WTC11 (cell line): ENCODE results near the gene CLSTN2. TPM values are rescaled to one million over a fixed set of nuclear protein-coding genes. Genes with fewer than 3 reads are reported as not detected.

Experiments used
- ATAC-seq: fragments of 200-7000 bp; cut with Tn5 transposase; 2 replicates; pipeline ENCODE4 v1.10.0; 2021; ENCODE audit warnings: mild to moderate bottlenecking, moderate library complexity
- CTCF ChIA-PET: fragments of 300-600 bp; sonication (Branson Sonifier 250); formaldehyde crosslinking; loops from one replicate; lab custom pipeline; 2021; ENCODE audit warnings: antibody characterized with exemption; lab: Charles Lee
- POLR2A ChIA-PET: fragments of 350-600 bp; sonication (Branson Sonifier 250); formaldehyde crosslinking; loops from one replicate; lab custom pipeline; 2021; ENCODE audit warnings: antibody characterized with exemption; lab: Charles Lee
- DNase-seq: peaks from one replicate; pipeline ENCODE4 v3.0.0; 2021; ENCODE audit warnings: low spot score
- H3K27ac Mint-ChIP-seq: 2 replicates; pipeline ENCODE4 v1.8.0; 2021; ENCODE audit warnings: mixed read lengths
- H3K27me3 Mint-ChIP-seq: 2 replicates; pipeline ENCODE4 v1.8.0; 2021; ENCODE audit warnings: low read depth, mild to moderate bottlenecking, moderate library complexity, mixed read lengths
- H3K36me3 Mint-ChIP-seq: 2 replicates; pipeline ENCODE4 v1.8.0; 2021; ENCODE audit warnings: mixed read lengths
- H3K4me1 Mint-ChIP-seq: 2 replicates; pipeline ENCODE4 v1.8.0; 2022; ENCODE audit warnings: mixed read lengths
- H3K4me3 Mint-ChIP-seq: 2 replicates; pipeline ENCODE4 v1.8.0; 2021; ENCODE audit warnings: mild to moderate bottlenecking, moderate library complexity, mixed read lengths
- H3K9me3 Mint-ChIP-seq: 2 replicates; pipeline ENCODE4 v1.8.0; 2021; ENCODE audit warnings: mixed read lengths
- EMX1 ChIP-seq: fragments of 250-450 bp; sonication (Bioruptor Pico); IDR thresholded peaks from 2 replicates; pipeline ENCODE4 v1.8.0; 2021; ENCODE audit warnings: mild to moderate bottlenecking
- ESRRA ChIP-seq: sonication (generic); formaldehyde crosslinking; IDR thresholded peaks from 2 replicates; pipeline ENCODE4 v1.8.1; 2022; ENCODE audit warnings: mild to moderate bottlenecking, missing genetic modification reagents, borderline replicate concordance
- FOXK1 ChIP-seq: sonication (generic); formaldehyde crosslinking; IDR thresholded peaks from 2 replicates; pipeline ENCODE4 v1.8.0; 2022; ENCODE audit warnings: mild to moderate bottlenecking, moderate library complexity, missing genetic modification reagents
- IRF1 ChIP-seq: sonication (generic); formaldehyde crosslinking; IDR thresholded peaks from 2 replicates; pipeline ENCODE4 v1.8.0; 2023; ENCODE audit warnings: missing genetic modification reagents
- JAZF1 ChIP-seq: fragments of 250-450 bp; sonication (Bioruptor Pico); IDR thresholded peaks from 2 replicates; pipeline ENCODE4 v1.9.0; 2021; ENCODE audit warnings: moderate library complexity, mild to moderate bottlenecking, inconsistent platforms
- MAX ChIP-seq: sonication (generic); formaldehyde crosslinking; IDR thresholded peaks from 2 replicates; pipeline ENCODE4 v1.8.0; 2022; ENCODE audit warnings: mild to moderate bottlenecking, missing genetic modification reagents
- MXD4 ChIP-seq: fragments of 250-450 bp; sonication (Bioruptor Pico); IDR thresholded peaks from 2 replicates; pipeline ENCODE4 v1.8.0; 2021; ENCODE audit warnings: mild to moderate bottlenecking, moderate library complexity, borderline replicate concordance
- NR3C1 ChIP-seq: sonication (generic); formaldehyde crosslinking; conservative IDR thresholded peaks from 2 replicates; pipeline ENCODE4 v1.8.1; 2023; ENCODE audit warnings: low read depth, mild to moderate bottlenecking, missing genetic modification reagents
- PRRX2 ChIP-seq: fragments of 250-450 bp; sonication (Bioruptor Pico); IDR thresholded peaks from 2 replicates; pipeline ENCODE4 v1.8.0; 2021; ENCODE audit warnings: mild to moderate bottlenecking
- SP1 ChIP-seq: sonication (generic); formaldehyde crosslinking; conservative IDR thresholded peaks from 2 replicates; pipeline ENCODE4 v1.8.1; 2022; ENCODE audit warnings: missing genetic modification reagents
- ZBTB21 ChIP-seq: sonication (generic); formaldehyde crosslinking; IDR thresholded peaks from 2 replicates; pipeline ENCODE4 v1.8.1; 2023; ENCODE audit warnings: mild to moderate bottlenecking, missing genetic modification reagents, borderline replicate concordance
- ZNF232 ChIP-seq: sonication (generic); formaldehyde crosslinking; IDR thresholded peaks from 2 replicates; pipeline ENCODE4 v1.8.0; 2022; ENCODE audit warnings: mild to moderate bottlenecking, missing genetic modification reagents
- ZNF317 ChIP-seq: sonication (generic); formaldehyde crosslinking; IDR thresholded peaks from 2 replicates; pipeline ENCODE4 v1.8.1; 2023; ENCODE audit warnings: low read depth, mild to moderate bottlenecking, moderate library complexity, missing genetic modification reagents, borderline replicate concordance
- total RNA-seq: library from RNA; stranded (reverse); gene quantifications from 3 replicates; pipeline ENCODE4 v1.2.3, GENCODE V29; 2021
- TF ChIP-seq, protein P1 (sequence below): fragments of 250-450 bp; sonication (Bioruptor Pico); IDR thresholded peaks from 2 replicates; pipeline ENCODE4 v1.8.0; 2021; ENCODE audit warnings: mild to moderate bottlenecking
- TF ChIP-seq, protein P2 (sequence below): sonication (generic); formaldehyde crosslinking; IDR thresholded peaks from 2 replicates; pipeline ENCODE4 v1.8.1; 2023; ENCODE audit warnings: mild to moderate bottlenecking, missing genetic modification reagents, moderate library complexity
- TF ChIP-seq, protein P3 (sequence below): sonication (generic); formaldehyde crosslinking; IDR thresholded peaks from 2 replicates; pipeline ENCODE4 v1.8.1; 2023; ENCODE audit warnings: mild to moderate bottlenecking, missing genetic modification reagents, borderline replicate concordance
- TF ChIP-seq, protein P4 (sequence below): sonication (generic); formaldehyde crosslinking; IDR thresholded peaks from 2 replicates; pipeline ENCODE4 v1.8.0; 2022; ENCODE audit warnings: missing genetic modification reagents

The CLSTN2 gene
- total RNA-seq, 1 experiment from 2014 or later, result 0.35 TPM

GRCh38 chr3:139939681-139940190 lies 4.8 kb downstream of the CLSTN2 start:
- H3K9me3 Mint-ChIP-seq, result no peaks in the 10 kb centered on the region
- no peaks in the 10 kb centered on the region for H3K36me3 Mint-ChIP-seq
- no peak overlapping the region for H3K27ac Mint-ChIP-seq
- DNase-seq (no peak), ATAC-seq (no peak)
- H3K27me3 Mint-ChIP-seq, result peaks cover 31% of the 10 kb centered on the region
- ChIA-PET POLR2A (no interaction called here), CTCF (no interaction called here)
- H3K4me1 Mint-ChIP-seq, result peaks cover 8% of the 10 kb centered on the region
- no peak overlapping the region for H3K4me3 Mint-ChIP-seq
- TF ChIP-seq NR3C1 (CRISPR knock-in tag), result no peak

GRCh38 chr3:139940622-139941021 lies 5.6 kb downstream of the CLSTN2 start:
- peaks cover 8% of the 10 kb centered on the region for H3K4me1 Mint-ChIP-seq
- CTCF ChIA-PET, result no interaction called here
- TF ChIP-seq ZNF232 (CRISPR knock-in tag) (no peak), EMX1 (CRISPR knock-in tag) (no peak), PRRX2 (CRISPR knock-in tag) (no peak), MXD4 (CRISPR knock-in tag) (no peak), FOXK1 (CRISPR knock-in tag) (no peak), ZBTB21 (CRISPR knock-in tag) (no peak)
- TF ChIP-seq, protein P1, sequence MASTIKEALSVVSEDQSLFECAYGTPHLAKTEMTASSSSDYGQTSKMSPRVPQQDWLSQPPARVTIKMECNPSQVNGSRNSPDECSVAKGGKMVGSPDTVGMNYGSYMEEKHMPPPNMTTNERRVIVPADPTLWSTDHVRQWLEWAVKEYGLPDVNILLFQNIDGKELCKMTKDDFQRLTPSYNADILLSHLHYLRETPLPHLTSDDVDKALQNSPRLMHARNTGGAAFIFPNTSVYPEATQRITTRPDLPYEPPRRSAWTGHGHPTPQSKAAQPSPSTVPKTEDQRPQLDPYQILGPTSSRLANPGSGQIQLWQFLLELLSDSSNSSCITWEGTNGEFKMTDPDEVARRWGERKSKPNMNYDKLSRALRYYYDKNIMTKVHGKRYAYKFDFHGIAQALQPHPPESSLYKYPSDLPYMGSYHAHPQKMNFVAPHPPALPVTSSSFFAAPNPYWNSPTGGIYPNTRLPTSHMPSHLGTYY (CRISPR knock-in tag), result no peak
- TF ChIP-seq, all 79 proteins: peak for 0
- no peak for ATAC-seq
- H3K36me3 Mint-ChIP-seq, result no peaks in the 10 kb centered on the region
- DNase-seq, result no peak
- POLR2A ChIA-PET, result no interaction called here
- H3K27ac Mint-ChIP-seq, result no peak overlapping the region
- H3K4me3 Mint-ChIP-seq, result no peak overlapping the region
- H3K27me3 Mint-ChIP-seq, result peaks cover 26% of the 10 kb centered on the region
- H3K9me3 Mint-ChIP-seq, result no peaks in the 10 kb centered on the region

- TF ChIP-seq, protein P2, sequence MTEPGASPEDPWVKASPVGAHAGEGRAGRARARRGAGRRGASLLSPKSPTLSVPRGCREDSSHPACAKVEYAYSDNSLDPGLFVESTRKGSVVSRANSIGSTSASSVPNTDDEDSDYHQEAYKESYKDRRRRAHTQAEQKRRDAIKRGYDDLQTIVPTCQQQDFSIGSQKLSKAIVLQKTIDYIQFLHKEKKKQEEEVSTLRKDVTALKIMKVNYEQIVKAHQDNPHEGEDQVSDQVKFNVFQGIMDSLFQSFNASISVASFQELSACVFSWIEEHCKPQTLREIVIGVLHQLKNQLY (CRISPR knock-in tag), result no peak
- TF ChIP-seq JAZF1 (no peak), PRRX2 (CRISPR knock-in tag) (no peak), ESRRA (CRISPR knock-in tag) (no peak), IRF1 (CRISPR knock-in tag) (no peak), ZNF317 (no peak), SP1 (no peak), MAX (CRISPR knock-in tag) (no peak)
- TF ChIP-seq, protein P3, sequence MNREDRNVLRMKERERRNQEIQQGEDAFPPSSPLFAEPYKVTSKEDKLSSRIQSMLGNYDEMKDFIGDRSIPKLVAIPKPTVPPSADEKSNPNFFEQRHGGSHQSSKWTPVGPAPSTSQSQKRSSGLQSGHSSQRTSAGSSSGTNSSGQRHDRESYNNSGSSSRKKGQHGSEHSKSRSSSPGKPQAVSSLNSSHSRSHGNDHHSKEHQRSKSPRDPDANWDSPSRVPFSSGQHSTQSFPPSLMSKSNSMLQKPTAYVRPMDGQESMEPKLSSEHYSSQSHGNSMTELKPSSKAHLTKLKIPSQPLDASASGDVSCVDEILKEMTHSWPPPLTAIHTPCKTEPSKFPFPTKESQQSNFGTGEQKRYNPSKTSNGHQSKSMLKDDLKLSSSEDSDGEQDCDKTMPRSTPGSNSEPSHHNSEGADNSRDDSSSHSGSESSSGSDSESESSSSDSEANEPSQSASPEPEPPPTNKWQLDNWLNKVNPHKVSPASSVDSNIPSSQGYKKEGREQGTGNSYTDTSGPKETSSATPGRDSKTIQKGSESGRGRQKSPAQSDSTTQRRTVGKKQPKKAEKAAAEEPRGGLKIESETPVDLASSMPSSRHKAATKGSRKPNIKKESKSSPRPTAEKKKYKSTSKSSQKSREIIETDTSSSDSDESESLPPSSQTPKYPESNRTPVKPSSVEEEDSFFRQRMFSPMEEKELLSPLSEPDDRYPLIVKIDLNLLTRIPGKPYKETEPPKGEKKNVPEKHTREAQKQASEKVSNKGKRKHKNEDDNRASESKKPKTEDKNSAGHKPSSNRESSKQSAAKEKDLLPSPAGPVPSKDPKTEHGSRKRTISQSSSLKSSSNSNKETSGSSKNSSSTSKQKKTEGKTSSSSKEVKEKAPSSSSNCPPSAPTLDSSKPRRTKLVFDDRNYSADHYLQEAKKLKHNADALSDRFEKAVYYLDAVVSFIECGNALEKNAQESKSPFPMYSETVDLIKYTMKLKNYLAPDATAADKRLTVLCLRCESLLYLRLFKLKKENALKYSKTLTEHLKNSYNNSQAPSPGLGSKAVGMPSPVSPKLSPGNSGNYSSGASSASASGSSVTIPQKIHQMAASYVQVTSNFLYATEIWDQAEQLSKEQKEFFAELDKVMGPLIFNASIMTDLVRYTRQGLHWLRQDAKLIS (CRISPR knock-in tag), result no peak
- TF ChIP-seq, protein P4, sequence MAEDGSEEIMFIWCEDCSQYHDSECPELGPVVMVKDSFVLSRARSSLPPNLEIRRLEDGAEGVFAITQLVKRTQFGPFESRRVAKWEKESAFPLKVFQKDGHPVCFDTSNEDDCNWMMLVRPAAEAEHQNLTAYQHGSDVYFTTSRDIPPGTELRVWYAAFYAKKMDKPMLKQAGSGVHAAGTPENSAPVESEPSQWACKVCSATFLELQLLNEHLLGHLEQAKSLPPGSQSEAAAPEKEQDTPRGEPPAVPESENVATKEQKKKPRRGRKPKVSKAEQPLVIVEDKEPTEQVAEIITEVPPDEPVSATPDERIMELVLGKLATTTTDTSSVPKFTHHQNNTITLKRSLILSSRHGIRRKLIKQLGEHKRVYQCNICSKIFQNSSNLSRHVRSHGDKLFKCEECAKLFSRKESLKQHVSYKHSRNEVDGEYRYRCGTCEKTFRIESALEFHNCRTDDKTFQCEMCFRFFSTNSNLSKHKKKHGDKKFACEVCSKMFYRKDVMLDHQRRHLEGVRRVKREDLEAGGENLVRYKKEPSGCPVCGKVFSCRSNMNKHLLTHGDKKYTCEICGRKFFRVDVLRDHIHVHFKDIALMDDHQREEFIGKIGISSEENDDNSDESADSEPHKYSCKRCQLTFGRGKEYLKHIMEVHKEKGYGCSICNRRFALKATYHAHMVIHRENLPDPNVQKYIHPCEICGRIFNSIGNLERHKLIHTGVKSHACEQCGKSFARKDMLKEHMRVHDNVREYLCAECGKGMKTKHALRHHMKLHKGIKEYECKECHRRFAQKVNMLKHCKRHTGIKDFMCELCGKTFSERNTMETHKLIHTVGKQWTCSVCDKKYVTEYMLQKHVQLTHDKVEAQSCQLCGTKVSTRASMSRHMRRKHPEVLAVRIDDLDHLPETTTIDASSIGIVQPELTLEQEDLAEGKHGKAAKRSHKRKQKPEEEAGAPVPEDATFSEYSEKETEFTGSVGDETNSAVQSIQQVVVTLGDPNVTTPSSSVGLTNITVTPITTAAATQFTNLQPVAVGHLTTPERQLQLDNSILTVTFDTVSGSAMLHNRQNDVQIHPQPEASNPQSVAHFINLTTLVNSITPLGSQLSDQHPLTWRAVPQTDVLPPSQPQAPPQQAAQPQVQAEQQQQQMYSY, result no peak
- TF ChIP-seq, all 79 proteins: peak for 0
- no peak overlapping the region for H3K27ac Mint-ChIP-seq
- no peaks in the 10 kb centered on the region for H3K9me3 Mint-ChIP-seq
- H3K4me3 Mint-ChIP-seq, result no peak overlapping the region
- H3K27me3 Mint-ChIP-seq, result peaks cover 19% of the 10 kb centered on the region
- CTCF ChIA-PET, result no interaction called here
- no peaks in the 10 kb centered on the region for H3K4me1 Mint-ChIP-seq
- POLR2A ChIA-PET, result no interaction called here
- ATAC-seq (no peak), DNase-seq (no peak)
- no peaks in the 10 kb centered on the region for H3K36me3 Mint-ChIP-seq
Observed at GRCh38 chr3:139941580-139941979, 6.6 kb downstream of the CLSTN2 start.
